AG04450 (cell line): ENCODE results near the gene MEOX1. TPM values are rescaled to one million over a fixed set of nuclear protein-coding genes. Genes with fewer than 3 reads are reported as not detected.

Experiments
- CTCF ChIA-PET: fragments of 300-600, 350-600 bp; formaldehyde crosslinking; extraction: SDS; loops from one replicate; lab custom pipeline; 2022; ENCODE audit warnings: antibody characterized with exemption, inconsistent platforms; lab: Charles Lee
- POLR2A ChIA-PET: fragments of 350-600 bp; formaldehyde crosslinking; extraction: SDS; loops from one replicate; lab custom pipeline; 2021; ENCODE audit warnings: antibody characterized with exemption, inconsistent platforms; lab: Yijun Ruan, JAX
- DNase-seq: peaks from one replicate; pipeline ENCODE4 v3.0.0-alpha.2; 2011; ENCODE audit warnings: low read depth, low spot score
- H3K27ac ChIP-seq: one replicate; pipeline ENCODE4 v1.5.1; 2012; ENCODE audit warnings: low read depth, low read length, control low read depth
- H3K27me3 ChIP-seq: one replicate; pipeline ENCODE4 v1.6.0; 2012; ENCODE audit warnings: low read length; ENCODE audit not compliant: control insufficient read depth, insufficient read depth
- H3K4me3 ChIP-seq: 2 replicates; pipeline ENCODE4 v1.5.1; 2011; ENCODE audit warnings: mild to moderate bottlenecking, low read depth, low read length, control low read depth
- H3K9me3 ChIP-seq: 2 replicates; pipeline ENCODE4 v1.5.1; 2012; ENCODE audit warnings: low read length; ENCODE audit not compliant: control insufficient read depth, insufficient read depth
- CTCF ChIP-seq: IDR thresholded peaks from 2 replicates; pipeline ENCODE4 v1.5.1; 2011; ENCODE audit warnings: low read depth, low read length, control low read depth, inconsistent platforms
- polyA minus RNA-seq: library from RNA; depleted of rRNA, polyadenylated mRNA; stranded (reverse); fragments of >200 nt; gene quantifications from 2 replicates; pipeline ENCODE4 v1.2.3, GENCODE V29; 2011; rRNA and poly(A)+ RNA removed
- polyA plus RNA-seq: library from polyadenylated mRNA; depleted of rRNA; stranded (reverse); fragments of >200 nt; gene quantifications from 2 replicates; pipeline ENCODE4 v1.2.3, GENCODE V29; 2011; rRNA removed

Gene MEOX1
- polyA plus RNA-seq (0.05 and 0.07 TPM in 2 replicates), polyA minus RNA-seq (0.13 and 0.18 TPM in 2 replicates)

DNA sequence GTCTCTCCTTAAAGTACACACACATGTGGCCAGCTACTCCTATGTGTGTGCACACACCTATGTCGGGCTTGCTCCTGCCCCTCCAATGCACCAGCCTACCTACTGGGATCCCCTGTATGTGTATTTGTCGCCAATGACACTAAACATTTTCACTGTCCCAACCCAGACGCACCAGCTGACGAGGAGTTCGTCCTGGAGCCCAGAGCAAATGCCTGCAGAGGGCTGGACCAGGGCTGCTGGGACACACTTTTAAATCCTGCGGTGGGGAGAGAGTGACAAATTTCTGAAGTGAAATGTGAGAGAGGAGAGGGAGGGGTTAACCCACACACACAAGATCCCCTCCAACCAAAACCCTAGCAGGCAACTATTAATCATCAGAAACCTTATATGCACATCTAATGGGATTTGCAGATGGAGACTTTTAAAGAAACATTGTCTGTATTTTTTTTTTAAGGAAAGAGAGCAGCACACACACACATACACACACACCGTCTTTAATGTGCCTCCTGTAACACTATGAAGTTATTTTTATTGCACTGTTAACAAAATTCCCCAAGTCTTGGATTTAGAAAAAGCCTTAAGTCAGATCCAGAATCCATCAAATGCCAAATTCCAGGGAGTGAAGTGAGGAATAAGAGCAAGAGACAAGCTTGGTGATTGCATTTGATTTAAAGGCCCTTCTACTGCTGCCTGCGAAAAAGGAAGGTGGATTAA, at the start of gene MEOX1:
TSS of gene MEOX1 (minus strand) at position 224 of the 714 bp plus-strand sequence. CDS start 388 bp downstream, outside the sequence.
- Histone ChIP-seq H3K4me3 (peak within 1 kb of the TSS; percentile 1; the same call in 1 of the 2 replicates), H3K9me3 (no peaks in the 10 kb centered on the region; the same call in 1 of the 2 replicates), H3K27me3 (peaks cover 2% of the 10 kb centered on the region), H3K27ac (no peak within 1 kb of the TSS)
- POLR2A ChIA-PET, result interaction anchor here (0.7 kb wide), 1 partner anchor 14 kb away, joined by 9 read pairs; no protein-coding TSS in a partner anchor
- DNase-seq, result no peak
- TF ChIP-seq CTCF, result no peak
- CTCF ChIA-PET, result no interaction called here

GRCh38 chr17:43710101-43710500, 48.4 kb upstream of the MEOX1 start:
- TF ChIP-seq CTCF, result no peak
- DNase-seq, result no peak
- H3K9me3 ChIP-seq, result no peaks in the 10 kb centered on the region
- H3K4me3 ChIP-seq, result no peak overlapping the region
- H3K27me3 ChIP-seq, result peaks cover 8% of the 10 kb centered on the region
- no peak overlapping the region for H3K27ac ChIP-seq
- ChIA-PET CTCF (interaction anchor here (0.9 kb wide), 1 partner anchor 15 kb away, joined by 5 read pairs; no protein-coding TSS in a partner anchor), POLR2A (no interaction called here)

- TF ChIP-seq CTCF, result no peak
- Histone ChIP-seq H3K27ac (no peak overlapping the region), H3K9me3 (no peaks in the 10 kb centered on the region), H3K27me3 (peaks cover 10% of the 10 kb centered on the region), H3K4me3 (no peak overlapping the region)
- DNase-seq, result no peak
- CTCF ChIA-PET, result interaction anchor here (0.9 kb wide), 1 partner anchor 14 kb away, joined by 5 read pairs; no protein-coding TSS in a partner anchor
- POLR2A ChIA-PET, result no interaction called here
These were observed 47.5 kb upstream of the MEOX1 start for GRCh38 chr17:43709210-43709609.

DNA sequence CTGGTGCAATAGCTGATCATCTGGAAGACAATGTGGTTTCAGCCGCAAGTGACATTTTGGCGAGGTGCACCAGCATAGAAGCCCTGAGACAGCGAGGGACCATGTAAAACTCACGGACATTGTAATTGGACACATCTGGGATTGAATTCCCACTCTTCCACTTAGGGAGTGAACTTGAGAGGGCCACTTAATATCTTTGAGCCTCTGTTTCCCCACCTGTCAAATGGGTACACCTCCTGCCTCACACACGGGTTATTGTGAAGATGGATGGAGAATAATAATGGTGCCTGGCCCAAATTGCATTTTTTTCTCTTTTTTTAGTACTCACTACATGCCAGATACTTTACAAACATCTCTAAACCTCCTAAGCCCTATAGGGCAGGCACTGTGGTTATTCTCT, 45.5 kb upstream of the MEOX1 start:
- Histone ChIP-seq H3K4me3 (no peak overlapping the region), H3K27ac (no peak overlapping the region), H3K9me3 (peaks cover 4% of the 10 kb centered on the region; the same call in 1 of the 2 replicates), H3K27me3 (peaks cover 10% of the 10 kb centered on the region)
- ChIA-PET POLR2A (no interaction called here), CTCF (no interaction called here)
- no peak for DNase-seq
- TF ChIP-seq CTCF, result no peak

DNA sequence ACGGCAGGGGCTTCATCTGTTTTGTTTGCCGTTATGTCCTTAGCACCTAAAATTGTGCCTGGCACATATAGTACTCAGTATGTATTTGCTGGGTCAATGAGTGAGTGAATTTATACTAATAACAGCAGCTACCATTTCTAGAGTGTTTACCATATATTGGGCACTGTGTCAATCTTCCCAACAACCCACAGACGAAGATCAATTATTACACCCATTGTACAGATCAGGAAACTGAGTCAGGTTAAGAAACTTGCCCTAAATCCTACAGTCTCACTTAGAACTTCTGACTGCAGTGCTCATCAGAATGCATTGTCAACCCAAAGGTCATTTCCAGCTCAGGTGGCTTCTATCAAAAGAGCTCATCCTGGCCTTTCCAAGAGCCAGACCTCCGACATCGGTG, 44.5 kb upstream of the MEOX1 start:
- ChIA-PET POLR2A (no interaction called here), CTCF (interaction anchor here (0.9 to 2.3 kb wide), 2 partner anchors 11 to 54 kb away, joined by 3 to 12 read pairs; no protein-coding TSS in a partner anchor)
- Histone ChIP-seq H3K9me3 (peaks cover 4% of the 10 kb centered on the region; the same call in 1 of the 2 replicates), H3K4me3 (no peak overlapping the region), H3K27me3 (peaks cover 10% of the 10 kb centered on the region), H3K27ac (no peak overlapping the region)
- no peak for TF ChIP-seq CTCF
- DNase-seq, result no peak
